Osteocyte (in vitro differentiated cells): ENCODE measurements around the gene FCMR. TPM values are rescaled to one million over a fixed set of nuclear protein-coding genes. Genes with fewer than 3 reads are reported as not detected.

Experiments
- DNase-seq: peaks from one replicate; pipeline ENCODE4 v3.0.0; 2021; ENCODE audit warnings: mixed read lengths; ENCODE audit not compliant: unreplicated experiment; ENCODE audit errors: extremely low spot score
- H3K27ac Mint-ChIP-seq: one replicate; pipeline ENCODE4 v1.8.0; 2021; ENCODE audit warnings: mild to moderate bottlenecking, mixed read lengths; ENCODE audit not compliant: unreplicated experiment
- H3K27me3 Mint-ChIP-seq: one replicate; pipeline ENCODE4 v1.8.0; 2021; ENCODE audit warnings: mixed read lengths; ENCODE audit not compliant: unreplicated experiment
- H3K36me3 Mint-ChIP-seq: one replicate; pipeline ENCODE4 v1.8.0; 2021; ENCODE audit warnings: mixed read lengths; ENCODE audit not compliant: unreplicated experiment
- H3K4me1 Mint-ChIP-seq: one replicate; pipeline ENCODE4 v1.8.0; 2021; ENCODE audit warnings: mixed read lengths; ENCODE audit not compliant: unreplicated experiment
- H3K4me3 Mint-ChIP-seq: one replicate; pipeline ENCODE4 v1.8.0; 2021; ENCODE audit warnings: mild to moderate bottlenecking, moderate library complexity, mixed read lengths; ENCODE audit not compliant: unreplicated experiment
- H3K9me3 Mint-ChIP-seq: one replicate; pipeline ENCODE4 v1.8.0; 2021; ENCODE audit warnings: mixed read lengths; ENCODE audit not compliant: unreplicated experiment
- total RNA-seq: library from RNA; stranded (reverse); gene quantifications from 2 replicates; pipeline ENCODE4 v1.2.1, GENCODE V29; 2021
- TF ChIP-seq, protein P1 (sequence below): fragments of 200-600 bp; sonication (generic); IDR thresholded peaks from 2 replicates; pipeline ENCODE4 v1.5.0; 2021; ENCODE audit warnings: antibody characterized with exemption, mild to moderate bottlenecking, moderate library complexity

Gene FCMR
- total RNA-seq, 1 donor from 2014 or later: not detected

DNA sequence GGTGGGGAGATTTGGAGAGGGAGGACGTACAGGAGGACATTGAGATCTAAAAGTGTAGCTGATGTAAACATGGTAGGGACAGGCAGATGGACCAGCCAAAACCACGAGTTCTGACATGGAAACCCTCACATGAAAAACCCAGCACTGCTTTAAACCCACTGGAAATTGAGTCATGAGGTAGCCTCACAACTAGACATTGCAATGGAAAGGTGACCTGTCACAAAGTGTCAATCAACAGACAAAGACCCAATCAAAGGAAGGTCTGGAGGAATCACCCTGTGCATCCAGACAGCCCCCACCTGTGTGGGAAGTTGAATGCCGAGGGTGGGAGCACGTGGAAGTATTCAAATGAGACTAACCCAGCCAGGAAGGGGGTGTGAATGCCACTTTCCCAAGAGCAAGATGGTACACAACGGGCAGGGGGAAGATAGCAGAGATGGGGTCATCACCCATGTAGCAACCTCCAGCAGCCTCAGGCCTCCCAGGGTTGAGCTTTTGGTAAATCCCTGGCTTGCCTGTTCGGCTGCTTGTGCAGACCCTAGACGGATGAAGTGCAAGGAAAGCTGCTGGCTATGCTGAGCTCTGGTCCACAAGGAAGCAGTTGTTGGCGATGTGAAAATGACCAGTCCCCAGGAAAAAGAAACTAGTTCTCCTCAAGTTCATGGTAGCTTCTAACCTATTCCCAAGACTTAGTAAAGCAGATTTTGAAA lies 5.6 kb downstream of the FCMR start:
- H3K36me3 Mint-ChIP-seq: no peaks in the 10 kb centered on the region
- H3K27ac Mint-ChIP-seq: no peak overlapping the region
- TF ChIP-seq, protein P1, sequence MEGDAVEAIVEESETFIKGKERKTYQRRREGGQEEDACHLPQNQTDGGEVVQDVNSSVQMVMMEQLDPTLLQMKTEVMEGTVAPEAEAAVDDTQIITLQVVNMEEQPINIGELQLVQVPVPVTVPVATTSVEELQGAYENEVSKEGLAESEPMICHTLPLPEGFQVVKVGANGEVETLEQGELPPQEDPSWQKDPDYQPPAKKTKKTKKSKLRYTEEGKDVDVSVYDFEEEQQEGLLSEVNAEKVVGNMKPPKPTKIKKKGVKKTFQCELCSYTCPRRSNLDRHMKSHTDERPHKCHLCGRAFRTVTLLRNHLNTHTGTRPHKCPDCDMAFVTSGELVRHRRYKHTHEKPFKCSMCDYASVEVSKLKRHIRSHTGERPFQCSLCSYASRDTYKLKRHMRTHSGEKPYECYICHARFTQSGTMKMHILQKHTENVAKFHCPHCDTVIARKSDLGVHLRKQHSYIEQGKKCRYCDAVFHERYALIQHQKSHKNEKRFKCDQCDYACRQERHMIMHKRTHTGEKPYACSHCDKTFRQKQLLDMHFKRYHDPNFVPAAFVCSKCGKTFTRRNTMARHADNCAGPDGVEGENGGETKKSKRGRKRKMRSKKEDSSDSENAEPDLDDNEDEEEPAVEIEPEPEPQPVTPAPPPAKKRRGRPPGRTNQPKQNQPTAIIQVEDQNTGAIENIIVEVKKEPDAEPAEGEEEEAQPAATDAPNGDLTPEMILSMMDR: no peak

DNA sequence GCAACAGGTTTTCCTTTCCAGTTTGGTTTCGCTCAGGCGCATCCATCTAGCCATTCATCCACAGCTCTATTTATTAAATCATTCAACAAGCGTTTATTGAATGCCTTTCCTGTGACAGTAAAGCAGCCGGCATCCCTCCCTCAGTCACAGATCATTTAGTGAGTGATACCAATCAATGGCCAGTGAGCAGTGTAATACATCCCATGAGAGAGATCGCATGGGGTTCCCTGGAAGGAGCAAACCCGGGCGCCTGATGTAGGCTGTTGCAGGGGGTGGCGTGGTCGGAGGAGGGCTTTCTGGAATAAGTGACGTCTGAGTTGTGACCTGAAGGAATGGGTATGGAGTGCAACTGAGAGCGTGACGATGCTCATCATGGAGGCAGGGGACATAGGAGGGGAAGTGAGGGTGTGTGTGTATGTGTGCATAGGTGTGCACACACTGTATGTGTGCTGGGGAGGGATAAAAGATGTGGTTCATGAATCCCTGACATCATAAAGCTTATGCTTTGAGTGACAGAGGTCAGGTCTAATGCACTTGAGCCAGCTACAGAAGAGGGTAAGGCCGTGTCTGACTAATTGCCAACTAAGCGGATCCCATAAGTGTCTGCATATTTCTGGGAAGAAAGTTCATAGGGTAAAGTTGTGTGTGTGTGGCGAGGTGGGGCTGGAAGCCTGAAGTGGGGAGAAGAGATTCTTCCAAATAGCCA lies 6.6 kb downstream of the FCMR start:
- H3K4me1 Mint-ChIP-seq: no peaks in the 10 kb centered on the region
- H3K27me3 Mint-ChIP-seq: peaks cover 51% of the 10 kb centered on the region
- no peak for DNase-seq
- no peaks in the 10 kb centered on the region for H3K9me3 Mint-ChIP-seq
- no peak overlapping the region for H3K27ac Mint-ChIP-seq
- no peaks in the 10 kb centered on the region for H3K36me3 Mint-ChIP-seq
- TF ChIP-seq, protein P1: no peak
- no peak overlapping the region for H3K4me3 Mint-ChIP-seq

More for the DNA sequence above, 5.6 kb downstream of the FCMR start:
- Mint-ChIP-seq H3K27me3 (peaks cover 51% of the 10 kb centered on the region), H3K4me1 (no peaks in the 10 kb centered on the region), H3K9me3 (no peaks in the 10 kb centered on the region), H3K4me3 (no peak overlapping the region)
- no peak for DNase-seq

DNA sequence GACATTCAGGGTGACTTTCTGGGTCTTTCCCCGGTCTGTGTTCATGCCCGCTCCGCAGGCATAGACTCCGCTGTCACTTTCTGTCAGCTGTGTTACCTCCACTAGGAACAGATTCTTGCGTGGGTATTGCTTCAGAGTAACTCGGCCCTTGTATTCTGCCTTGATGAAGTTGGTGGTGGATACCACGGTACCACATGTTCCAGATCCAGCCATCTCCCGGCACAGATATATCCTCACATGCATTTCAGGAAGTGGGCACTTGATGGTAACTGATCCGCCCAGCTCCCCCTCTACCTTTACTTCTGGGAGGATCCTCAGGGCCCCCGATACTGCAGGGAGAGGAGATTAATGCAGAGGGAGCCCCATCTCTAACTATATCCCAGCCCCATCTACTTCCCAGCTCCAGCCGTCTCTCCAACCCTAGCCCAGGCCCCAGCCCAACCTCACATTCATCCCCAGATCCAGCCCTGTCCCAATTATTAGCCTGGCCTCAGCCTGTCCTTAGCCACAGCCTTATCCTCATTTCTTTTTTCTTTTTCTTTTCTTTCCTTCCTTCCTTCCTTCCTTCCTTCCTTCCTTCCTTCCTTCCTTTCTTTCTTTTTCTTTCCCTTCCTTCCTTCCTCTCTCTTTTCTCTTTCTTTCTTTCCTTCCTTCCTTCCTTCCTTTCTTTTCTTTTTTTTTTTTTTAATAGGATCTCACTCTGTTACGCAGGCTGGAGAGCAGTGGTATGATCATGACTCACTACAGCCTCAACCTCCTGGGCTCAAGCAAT lies 7.8 kb downstream of the FCMR start:
- H3K27me3 Mint-ChIP-seq: peaks cover 56% of the 10 kb centered on the region
- DNase-seq: no peak
- H3K36me3 Mint-ChIP-seq: no peaks in the 10 kb centered on the region
- no peak overlapping the region for H3K27ac Mint-ChIP-seq
- peaks cover under 1% of the 10 kb centered on the region for H3K4me1 Mint-ChIP-seq
- H3K9me3 Mint-ChIP-seq: no peaks in the 10 kb centered on the region
- TF ChIP-seq, protein P1: no peak
- no peak overlapping the region for H3K4me3 Mint-ChIP-seq

DNA sequence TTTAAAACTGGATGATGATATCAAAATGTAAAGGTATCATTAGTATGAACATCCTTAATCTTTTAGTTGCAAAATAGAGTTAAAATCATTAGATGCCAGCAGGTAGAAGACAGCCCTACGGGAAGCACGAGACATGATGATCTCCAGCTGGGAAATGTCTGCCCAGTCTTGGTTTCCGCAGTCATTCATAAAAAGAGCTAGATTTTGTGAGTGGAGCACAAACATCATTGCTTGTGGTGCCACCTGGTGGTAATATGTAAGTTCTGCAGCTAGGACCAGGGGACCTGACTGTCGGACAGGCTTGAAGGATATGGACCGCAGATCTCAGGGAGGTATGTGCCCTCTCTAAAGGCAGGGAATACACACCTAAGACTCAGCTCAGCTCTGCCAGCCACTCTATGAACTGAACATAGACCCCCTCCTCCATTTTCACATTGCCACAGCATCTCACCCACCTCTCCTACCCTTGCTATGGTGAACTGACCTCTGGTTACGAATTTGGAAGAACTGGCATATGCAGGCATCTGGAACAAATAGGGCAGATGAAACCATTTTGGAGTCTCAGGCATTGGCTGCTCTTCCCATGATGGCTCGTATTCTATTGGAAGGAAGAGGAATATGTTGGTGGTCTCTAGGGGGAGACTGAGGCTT lies 9.2 kb downstream of the FCMR start:
- no peaks in the 10 kb centered on the region for H3K9me3 Mint-ChIP-seq
- no peak overlapping the region for H3K27ac Mint-ChIP-seq
- TF ChIP-seq, protein P1: peak; percentile 84
- H3K4me3 Mint-ChIP-seq: no peak overlapping the region
- H3K36me3 Mint-ChIP-seq: no peaks in the 10 kb centered on the region
- H3K4me1 Mint-ChIP-seq: peaks cover 3% of the 10 kb centered on the region
- DNase-seq: peak; percentile 88
- H3K27me3 Mint-ChIP-seq: peaks cover 57% of the 10 kb centered on the region
